OCI-LY7 (cell line): ENCODE measurements around the gene RPL26.

Experiments used
- CTCF ChIP-seq: fragments of 200-600 bp; sonication (generic); conservative IDR thresholded peaks from 2 replicates; pipeline ENCODE4 v1.5.1; 2014; ENCODE audit warnings: mild to moderate bottlenecking, antibody characterized with exemption, low read length, moderate library complexity, mixed read lengths
- EZH2phosphoT487 ChIP-seq: fragments of 200-600 bp; sonication (generic); IDR thresholded peaks from 2 replicates; pipeline ENCODE4 v1.6.1; 2018; ENCODE audit warnings: low read depth, borderline replicate concordance, mild to moderate bottlenecking, mixed run types, antibody characterized with exemption, low read length, moderate library complexity, mixed read lengths

GRCh38 chr17:8377422-8377821 lies 5.6 kb downstream of the RPL26 start:
- TF ChIP-seq CTCF (no peak), EZH2phosphoT487 (no peak)
